Measurements from ENCODE around the gene LPAR5.
"Not testable (repeated sequence)": the region's sequence is repeated elsewhere in the genome, so short reads cannot be mapped to it uniquely, and the experiment has no call there.

LPAR5 gene

GRCh38 chr12:6605421-6606330 is 30.1 kb downstream of the LPAR5 start:
- DNase-seq, result peak; percentile 25

DNA sequence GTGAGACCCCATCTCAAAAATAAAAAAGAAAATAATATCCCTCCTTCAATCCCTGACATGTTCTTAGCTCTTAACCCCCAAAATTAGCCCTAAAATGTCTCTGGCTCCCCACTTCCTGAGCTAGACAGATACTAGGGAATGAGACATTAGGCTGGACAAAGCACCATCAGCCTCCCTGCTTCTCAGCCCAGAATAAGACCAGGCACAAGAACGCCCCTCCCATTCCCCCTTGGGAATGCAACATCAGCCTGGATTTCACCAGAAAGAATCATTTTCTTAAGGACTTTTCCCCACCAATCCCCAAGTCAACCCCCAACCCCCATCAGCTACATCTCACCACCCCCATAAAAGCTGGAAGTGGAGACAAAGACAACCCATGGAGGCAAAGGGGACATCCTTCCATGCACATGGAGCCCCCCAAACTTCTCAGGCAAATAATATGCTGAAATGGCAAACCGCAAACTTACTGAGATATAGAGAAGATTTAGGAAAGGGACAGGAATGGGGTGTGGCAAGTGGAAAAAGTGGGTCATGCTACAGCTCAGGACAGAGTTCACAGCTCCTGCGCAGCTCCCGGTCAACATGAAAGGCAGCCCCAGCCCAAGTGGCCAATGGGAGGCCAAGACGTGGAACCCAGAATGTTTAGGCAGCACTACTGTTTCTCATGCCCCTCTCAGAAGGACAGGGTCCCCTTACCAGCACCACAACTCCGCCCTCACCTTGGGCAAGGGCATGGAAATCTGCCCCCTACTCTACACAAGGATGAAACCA is 31.3 kb downstream of the LPAR5 start:
- DNase-seq, result no peak

GRCh38 chr12:6603095-6603567 is 32.6 kb downstream of the LPAR5 start:
- no peak for DNase-seq

- no peak for DNase-seq
These were observed 33.2 kb downstream of the LPAR5 start for GRCh38 chr12:6602526-6602925.

GRCh38 chr12:6595673-6596072 is 40.1 kb downstream of the LPAR5 start:
- DNase-seq, result not testable (repeated sequence)

- DNase-seq, result no peak
These were observed 43.7 kb downstream of the LPAR5 start for GRCh38 chr12:6592087-6592486.

GRCh38 chr12:6586569-6586968 is 49.2 kb downstream of the LPAR5 start:
- DNase-seq, result not testable (repeated sequence)

DNA sequence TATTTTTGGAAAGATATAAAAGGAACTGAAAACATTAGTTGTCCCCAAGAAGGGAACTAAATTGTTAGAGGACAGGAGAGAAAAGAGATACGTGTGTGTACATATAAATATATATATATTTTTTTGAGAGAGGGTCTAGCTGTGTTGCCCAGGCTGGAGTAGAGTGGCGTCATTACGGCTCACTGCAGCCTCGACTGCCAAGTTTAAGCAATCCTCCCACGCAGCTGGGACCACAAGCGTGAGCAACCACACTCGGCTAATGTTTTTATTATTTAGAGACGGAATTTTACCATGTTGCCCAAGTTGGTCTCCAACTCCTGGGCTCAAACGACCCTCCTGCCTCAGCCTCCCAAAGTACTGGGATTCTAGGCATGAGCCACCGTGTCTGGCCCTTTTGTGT is 51.5 kb downstream of the LPAR5 start:
- no peak for DNase-seq

GRCh38 chr12:6582959-6583358 is 52.8 kb downstream of the LPAR5 start:
- no peak for DNase-seq

DNA sequence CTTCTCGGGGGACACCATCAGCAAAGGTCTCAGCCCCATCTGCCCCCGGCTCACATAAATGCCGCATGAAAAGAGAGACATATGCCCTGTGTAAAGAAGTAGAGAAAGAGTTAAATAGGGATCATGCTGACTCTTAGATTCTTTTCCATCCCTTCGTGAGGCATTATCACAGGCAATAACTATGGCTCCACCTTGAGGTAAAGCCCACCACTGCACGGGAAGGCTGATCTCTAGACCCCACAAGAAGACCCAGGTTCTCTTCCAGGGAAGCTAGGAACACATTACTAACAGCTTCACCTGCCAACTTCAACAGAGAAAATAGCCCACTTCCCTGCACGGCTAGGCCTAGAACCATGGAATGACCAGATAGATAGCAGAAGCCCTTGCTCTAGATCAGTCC is 53.6 kb downstream of the LPAR5 start:
- DNase-seq, result peak; percentile 11

- no peak for DNase-seq
These were observed 60.1 kb downstream of the LPAR5 start for GRCh38 chr12:6575648-6576047.

DNA sequence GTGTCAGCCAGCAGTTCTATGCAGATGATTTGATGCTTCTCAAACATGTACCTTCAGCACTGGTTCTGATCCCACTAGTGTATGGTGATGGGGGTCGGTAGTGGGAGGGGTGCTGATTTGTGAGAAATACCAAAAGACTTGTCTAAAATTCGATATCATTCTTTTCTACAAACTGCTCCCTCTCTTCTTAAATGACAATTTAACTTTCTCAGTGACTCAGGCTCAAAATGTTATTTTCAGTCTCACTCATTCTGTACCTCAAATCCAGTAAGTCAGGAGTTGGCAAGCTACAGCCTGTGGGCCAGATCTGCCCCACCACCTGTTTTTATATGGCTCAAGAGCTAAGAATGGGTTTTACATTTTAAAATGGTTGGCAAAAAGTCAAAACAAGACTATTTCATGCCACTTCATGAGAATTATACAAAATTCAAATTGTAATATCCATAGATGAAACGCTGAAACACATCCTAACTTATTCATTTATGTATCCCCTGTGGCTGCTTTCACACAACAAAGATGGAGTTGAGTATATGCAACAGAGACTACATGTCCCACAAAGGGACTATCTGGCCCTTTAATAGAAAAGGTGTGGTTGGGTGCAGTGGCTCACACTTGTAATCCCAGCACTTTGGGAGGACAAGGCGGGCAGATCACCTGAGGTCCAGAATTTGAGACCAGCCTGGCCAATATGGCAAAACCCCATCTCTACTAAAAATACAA is 61.0 kb downstream of the LPAR5 start:
- no peak for DNase-seq

DNA sequence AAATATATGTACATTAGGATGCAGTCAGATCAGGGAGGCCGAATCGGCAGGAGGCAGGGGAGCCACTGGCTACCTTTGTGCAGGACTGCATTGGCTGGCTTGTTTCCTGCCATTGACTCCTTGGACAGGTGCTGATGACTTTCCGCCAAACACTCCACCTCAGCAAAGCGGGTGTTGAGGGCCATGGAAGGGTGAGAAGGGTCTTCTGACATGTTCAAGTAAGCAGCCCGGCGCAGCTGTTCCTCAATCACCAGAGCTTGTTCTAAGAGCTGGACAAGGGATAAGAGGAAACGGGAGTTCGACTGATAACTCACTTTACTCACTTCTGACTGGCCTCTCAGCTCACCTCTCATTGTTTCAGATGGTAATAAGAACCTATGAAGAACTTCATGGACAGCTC is 62.8 kb downstream of the LPAR5 start:
- no peak for DNase-seq

DNA sequence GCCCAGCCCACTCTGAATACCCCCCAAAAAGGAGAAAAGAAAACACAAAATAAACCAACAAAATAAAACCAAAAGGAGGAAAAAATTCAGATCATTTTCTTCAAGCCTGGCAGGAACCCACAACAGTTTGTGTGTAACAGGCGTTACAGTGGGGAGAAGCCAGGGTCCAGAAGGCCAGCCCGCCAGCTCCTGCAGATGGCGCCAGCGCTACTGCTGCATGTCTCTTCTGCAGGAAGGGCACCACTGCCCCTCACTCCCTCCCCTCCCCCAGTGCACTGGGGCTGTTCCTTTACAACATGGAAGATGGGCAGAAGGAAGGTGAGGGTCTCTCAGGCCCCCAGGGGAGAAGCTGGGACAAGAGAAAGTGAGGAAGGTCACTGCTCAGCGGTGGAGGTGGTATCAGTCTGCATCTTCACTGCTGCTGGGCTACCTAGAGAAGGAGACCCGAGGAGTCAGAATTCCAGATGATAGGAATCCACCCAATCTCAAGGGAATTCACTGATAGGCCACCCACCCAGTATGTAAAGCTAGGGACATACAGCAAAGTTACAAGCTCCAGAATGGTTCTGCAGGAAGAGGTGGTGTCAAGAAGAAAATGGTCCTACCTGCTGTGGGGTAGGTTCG is 65.4 kb downstream of the LPAR5 start:
- peak; percentile 73 for DNase-seq

DNA sequence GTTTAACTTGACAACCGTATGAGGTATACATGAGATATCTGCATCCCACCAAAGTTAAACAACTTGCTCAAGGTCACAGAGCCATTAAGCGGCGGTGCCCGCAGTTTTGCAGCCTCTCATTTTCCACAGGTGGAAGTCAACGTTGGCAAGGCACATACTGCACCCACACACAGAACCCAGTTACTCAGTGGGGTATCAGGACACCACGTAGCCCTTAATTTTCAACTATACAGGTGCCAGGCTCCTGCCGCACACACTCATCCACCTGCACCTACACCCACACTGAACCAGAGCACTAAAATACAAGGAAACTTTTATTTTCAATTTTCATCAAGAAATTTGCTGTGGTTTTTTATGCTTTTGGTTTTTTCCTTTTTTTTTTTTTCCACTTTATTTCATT is 66.0 kb downstream of the LPAR5 start:
- DNase-seq, result no peak

DNA sequence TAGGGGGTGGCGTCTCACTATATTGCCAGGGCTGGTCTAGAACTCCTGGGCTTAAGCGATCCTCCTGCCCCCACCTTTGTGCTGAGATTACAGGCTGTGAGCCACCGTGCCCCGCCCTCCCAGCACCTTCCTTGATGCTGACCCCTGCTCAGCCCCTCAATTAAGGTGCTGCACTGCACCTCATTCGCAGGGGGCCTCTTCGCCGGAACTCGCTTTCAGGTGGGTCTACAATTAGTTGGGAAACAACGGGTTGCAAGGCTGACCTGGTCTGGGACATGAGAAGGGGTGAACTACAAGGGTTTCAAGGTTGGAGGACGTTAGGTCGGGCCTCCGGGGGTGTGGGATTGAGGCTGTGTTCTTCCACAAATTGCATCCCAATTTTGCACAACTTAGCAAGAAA is 66.4 kb downstream of the LPAR5 start:
- DNase-seq, result no peak
